Daoy (cell line): ENCODE data around the gene NUP153. TPM values are rescaled to one million over a fixed set of nuclear protein-coding genes. Genes with fewer than 3 reads are reported as not detected.

Experiments used
- DNase-seq: peaks from one replicate; pipeline ENCODE4 v3.0.0-alpha.2; 2015; ENCODE audit warnings: low read depth
- total RNA-seq: library from RNA; depleted of rRNA; stranded (reverse); fragments of >200 nt; shearing (Covaris generic); gene quantifications from 2 replicates; pipeline ENCODE4 v1.2.3, GENCODE V29; 2014

NUP153 gene
- total RNA-seq, 1 experiment from 2014 or later = 62.9 TPM

DNA sequence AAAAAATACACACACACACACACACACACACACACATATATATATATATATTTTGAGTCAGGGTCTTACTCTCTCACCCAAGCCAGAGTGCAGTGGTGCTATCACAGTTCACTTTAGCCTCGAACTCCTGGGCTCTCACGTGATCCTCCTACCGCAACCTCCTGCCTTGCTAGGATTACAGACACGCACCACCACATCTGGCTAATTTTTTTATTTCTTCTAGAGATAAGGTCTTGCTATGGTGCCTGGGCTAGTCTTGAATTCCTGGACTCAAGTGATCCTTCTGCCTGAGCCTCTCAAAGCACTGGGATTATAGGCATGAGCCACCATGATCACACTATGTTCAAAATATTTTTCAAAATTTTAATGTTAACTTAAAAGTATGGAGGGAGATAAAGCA is 43.5 kb downstream of the NUP153 start:
- DNase-seq = no peak

DNA sequence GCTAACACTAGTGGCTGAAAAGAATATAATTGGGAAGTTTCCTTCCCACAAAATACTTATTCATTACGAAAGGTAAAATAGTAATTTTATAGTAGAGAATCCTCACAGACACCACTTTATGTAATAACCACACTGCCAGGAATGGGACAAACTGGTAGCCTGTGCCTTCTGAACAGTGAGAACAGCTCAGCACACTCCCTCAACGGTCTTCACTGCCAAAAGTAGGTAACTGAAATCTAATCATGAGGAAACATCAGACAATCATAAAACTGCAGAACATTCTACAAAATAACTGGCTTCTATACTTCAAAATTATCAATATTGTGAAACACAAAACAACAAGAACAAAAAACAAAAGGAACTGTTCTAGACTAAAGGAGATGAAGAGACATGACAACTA is 44.1 kb downstream of the NUP153 start:
- no peak for DNase-seq

DNA sequence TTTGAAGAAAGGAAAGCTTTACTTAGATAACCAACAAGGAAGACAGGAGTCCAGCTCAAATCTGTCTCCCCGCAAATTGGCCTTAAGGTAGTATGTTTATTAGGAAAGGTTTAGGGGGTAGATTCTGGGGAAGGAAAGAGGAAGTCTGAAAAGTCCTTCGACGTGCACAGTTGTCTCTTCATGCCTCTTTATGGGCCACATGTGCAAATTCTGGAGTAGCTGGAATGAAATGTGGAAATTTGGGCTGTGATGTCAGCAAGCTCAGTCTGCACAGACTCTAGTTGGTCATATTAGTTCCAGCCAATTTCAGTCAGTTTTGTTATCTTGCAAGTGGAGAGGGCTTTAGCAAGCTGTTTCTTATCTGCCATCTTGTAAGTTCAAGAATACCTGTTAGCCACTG is 50.1 kb downstream of the NUP153 start:
- no peak for DNase-seq

DNA sequence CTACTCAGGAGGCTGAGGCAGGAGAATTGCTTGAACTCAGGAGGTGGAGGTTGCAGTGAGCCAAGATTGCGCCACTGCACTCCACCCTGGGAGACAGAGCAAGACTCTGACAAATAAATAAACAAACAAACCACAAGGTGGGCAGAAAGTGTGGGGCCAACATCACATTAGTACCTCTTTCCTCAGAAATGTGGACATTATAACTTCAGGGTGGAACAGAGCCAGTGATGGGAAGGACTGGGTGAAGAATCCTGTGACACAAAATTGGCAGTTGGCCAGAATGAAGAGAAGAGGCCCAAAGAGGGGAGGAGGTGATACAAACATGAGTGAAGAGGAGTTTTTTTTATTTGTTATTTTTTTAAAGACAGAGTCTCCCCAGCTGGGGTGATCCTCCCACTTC is 50.6 kb downstream of the NUP153 start:
- peak; percentile 8 for DNase-seq

DNA sequence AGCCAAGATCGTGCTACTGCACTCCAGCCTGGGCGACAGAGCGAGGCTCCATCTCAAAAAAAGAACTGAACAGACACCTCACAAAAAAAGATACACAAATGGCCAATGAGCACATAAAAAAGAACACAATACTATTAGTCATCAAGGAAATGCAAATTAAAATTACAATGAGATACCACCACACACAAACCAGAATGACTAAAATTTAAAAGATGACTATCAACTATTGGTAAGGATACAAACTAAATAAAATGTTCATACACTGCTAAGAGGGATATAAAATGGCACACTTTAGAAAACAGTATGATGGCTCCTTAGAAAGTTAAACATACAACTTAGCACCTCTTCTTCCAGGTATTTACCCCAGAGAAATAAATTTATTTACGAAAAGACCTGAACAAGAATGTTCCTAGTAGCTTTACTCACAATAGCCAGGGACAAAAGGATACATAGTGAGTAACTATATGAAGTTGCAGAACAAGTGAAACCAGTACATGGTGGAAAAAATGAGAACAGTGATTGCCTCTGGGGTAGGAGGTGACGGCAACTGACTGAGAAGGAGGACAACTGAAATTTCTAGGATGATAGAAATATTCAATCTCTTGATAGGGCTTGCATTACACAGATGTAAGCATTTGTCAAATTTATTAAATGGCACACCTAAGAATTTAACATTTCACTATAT is 53.4 kb downstream of the NUP153 start:
- no peak for DNase-seq

DNA sequence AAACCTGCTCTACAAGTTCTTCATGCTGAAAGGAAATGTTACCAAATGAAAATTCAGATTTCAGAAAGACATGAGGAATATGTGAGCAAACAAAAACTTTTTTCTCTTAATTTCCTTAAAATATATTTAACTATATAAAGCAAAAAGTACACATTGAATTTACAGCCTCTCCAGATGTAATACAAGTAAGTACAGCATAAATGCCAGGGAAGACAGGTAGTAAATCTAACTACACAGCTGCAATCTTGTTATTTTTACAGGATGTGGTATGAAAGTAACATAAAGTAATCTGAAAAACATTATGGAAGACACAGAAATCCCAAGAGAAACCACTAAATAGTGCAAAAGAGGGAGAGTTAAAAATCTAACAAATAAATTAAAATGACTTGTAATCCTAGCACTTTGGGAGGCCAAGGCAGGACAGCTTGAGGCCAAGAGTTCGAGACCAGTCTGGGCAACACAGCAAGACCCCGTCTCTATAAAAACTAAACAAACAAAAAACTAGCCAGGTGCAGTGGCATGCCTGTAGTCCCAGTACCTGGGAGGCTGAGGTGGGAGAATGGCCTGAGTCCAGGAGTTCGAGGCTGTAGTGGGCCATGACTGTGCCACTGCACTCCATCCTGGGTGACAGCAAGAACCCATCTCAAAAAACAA is 55.9 kb downstream of the NUP153 start:
- DNase-seq = no peak

DNA sequence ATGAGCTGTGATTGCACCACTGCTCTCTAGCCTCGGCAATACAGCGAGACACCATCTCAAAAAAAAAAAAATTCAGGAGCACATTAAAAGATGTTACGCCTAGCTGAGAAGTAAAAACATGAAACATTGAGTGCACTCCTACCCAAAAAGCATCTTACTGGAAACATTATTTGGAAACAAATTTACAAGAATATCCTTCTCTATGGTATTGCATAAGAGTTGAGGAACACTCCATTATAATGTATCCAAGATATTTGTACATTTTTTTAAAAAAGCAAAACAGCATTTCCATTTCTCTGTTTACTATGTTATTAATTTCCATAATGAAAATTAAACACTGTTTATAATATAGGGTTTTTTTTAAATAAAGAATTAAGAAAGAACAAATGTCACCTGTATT is 58.0 kb downstream of the NUP153 start:
- DNase-seq = no peak

DNA sequence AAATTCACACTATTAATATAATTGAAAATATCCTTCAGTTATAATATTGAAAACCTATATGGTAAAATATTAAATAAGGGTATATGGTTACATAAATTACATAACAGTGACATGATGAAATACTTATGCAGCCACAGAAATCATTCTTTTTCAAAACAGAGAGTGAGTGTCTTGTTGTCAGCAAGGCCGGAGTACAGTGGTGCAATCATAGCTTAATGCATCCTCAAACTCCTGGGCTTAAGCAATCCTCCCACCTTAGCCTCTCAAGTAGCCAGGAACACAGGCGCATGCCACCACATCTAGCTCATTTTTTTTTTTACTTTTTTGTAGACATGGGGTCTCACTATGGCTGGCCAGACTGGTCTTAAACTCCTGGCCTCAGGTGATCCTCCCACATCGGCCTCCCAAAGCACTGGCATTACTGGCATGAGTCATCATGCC is 66.2 kb downstream of the NUP153 start:
- DNase-seq = no peak

DNA sequence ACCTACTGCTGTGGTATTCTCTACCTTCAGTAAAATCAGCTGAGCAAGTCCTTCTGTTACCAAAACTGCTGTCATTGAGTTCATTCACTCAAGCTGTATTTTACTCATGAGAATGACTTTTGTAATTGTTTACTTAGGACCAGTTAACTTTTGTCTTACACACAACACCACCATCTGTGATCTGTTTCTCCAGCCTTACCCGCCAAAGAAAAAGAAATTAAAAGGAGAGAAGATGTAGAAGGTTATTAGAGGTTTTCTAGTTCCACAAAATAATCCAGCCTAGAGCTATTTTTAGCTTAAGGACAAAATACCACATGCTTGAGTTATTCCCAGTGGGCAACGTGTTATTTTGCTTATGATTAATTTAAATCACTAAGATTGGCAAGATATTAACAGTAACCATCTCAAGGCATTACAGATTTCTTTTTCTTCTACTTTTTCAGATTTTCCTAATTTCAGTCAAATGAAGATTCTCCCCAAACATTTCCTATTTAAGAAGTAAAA is 68.5 kb downstream of the NUP153 start:
- DNase-seq = no peak

DNA sequence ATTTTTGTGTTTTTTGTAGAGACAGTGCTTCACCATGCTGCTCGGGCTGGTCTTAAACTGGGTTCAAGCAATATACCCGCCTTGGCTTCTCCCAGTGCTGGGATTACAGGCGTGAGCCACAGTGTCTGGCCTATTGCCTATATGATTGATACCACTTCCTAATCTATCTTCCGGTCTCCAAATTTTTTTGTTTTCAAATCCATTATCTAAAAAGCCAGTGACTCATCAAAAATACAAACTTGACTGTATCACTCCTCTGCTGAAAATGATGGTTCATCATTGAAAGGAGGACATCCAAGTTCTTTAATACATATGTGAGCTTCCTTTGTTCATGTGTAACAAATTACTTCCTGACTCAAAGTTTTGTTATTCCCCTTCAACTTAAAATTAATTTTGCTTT is 71.2 kb downstream of the NUP153 start:
- DNase-seq = no peak

DNA sequence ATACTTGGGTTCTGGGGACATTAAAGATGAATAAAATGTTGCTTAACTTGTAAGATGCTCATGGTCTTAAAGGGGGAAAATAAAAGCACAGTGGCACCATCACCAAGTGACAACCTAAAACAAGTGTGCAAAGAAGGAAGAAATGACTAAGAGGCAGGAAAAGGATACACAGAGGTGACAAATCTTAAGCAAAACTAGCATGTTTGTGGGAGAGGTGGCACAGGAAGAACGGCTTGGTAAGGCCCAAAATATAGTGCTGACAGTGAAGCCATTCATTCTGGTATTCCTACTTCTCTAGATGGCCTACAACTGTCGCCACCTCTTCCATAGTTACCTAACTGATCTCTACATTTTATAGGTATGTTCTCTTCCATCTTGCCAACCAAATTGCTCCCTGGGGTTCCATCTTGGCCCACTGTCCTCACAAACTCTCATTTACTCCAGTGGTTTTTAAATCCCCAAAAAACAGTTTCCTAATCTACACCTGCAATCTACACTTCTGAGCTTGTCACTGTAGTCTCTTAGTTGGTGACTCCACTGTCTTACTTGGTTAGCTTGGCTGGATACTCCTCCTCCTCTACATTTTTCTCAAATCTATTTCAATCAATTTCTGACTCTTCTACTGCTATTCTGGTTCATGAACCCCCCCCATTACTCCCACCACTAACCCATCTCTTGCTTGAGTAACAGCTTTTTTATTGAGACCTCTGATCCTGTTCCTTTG is 73.1 kb downstream of the NUP153 start:
- DNase-seq = no peak

DNA sequence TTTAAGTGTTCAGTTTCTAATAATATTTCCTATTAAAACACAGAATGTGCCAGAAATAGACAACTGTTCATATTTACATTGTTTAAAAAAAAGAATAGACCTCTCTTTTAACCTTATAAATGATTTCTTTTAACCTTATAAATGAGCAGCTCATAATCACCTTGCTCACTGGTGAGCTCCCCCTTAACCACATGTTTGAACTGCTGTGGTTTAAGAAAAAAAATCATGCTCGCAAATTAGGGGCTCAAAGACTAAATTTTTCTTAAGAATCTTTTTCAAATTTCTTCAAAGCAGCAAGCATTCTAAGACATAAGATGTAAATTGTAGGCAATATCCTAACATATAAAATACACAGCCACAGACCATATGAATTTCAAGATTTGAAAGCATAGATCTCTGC is 73.8 kb downstream of the NUP153 start:
- DNase-seq = no peak

DNA sequence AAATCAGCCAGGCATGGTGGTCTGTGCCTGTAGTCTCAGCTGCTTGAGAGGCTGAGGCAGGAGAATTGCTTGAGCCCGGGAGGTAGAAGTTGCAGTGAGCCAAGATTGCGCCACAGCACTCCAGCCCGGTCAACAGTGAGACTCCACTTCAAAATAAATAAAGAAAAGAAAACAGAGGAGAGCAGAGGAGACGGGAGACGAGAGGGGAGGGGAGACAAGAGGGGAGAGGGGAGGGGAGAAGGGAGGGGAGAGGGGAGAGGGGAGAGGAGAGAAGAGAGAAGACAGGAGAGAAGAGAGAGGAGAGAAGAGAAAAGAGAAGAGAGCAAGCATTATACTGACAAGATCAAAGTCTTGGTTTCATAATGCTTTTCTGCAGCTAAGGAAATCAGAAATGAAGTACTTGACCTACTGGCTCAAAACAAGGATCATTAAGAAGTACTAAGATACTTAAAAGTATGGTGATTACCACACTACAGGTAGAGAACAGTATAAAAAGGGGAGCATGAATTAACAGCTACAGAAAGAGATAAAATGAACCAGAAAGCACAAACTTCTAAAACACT is 76.1 kb downstream of the NUP153 start:
- DNase-seq = no peak

DNA sequence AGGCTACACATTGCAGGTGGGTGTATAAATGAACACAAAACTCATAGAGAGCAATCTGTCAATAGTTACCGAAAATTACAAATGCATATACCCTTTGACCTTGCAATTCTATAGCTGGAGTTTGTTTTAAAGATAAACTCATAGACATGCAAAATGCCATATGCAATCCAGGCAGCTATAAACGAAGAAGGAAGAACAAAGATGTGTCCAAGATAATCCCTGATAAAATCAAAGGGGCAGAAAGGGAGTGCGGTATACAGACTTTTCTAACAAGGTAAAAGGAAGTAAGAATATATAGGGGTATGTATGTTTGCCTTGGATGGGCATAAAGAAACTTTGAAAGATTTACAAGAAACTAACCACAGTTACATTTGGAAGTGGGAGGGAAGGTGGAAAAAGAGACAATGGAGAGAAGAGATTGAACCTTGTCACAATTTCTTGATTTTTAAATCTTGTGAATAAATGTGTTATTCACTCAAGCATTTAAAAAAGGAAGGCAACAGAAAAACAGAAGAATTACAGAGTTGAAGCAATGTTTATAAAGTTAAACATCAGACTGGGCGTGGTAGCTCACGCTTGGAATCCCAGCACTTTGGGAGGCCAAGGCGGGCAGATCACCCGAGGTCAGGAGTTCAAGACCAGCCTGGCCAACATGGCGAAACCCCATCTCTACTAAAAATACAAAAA is 76.8 kb downstream of the NUP153 start:
- DNase-seq = no peak

DNA sequence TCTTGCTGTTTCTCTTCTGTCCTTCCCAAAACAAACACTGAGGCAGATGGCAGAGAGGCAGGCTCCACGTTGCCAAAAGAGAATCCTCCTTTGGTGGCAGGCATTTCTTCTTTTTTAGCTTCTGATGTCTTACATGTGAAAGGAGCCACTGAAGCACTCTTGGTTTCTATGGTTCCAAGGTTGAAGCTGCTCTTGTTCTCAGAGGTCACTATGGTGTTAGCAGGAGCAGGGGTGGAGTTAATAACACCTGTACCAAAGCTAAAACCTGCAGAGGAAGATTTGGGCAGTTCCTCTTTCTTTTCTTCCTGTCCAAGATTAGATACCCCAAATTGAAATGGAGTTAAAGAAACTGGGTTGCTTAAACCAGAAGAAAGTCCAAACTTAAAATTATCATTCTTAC is 77.9 kb downstream of the NUP153 start:
- DNase-seq = no peak

DNA sequence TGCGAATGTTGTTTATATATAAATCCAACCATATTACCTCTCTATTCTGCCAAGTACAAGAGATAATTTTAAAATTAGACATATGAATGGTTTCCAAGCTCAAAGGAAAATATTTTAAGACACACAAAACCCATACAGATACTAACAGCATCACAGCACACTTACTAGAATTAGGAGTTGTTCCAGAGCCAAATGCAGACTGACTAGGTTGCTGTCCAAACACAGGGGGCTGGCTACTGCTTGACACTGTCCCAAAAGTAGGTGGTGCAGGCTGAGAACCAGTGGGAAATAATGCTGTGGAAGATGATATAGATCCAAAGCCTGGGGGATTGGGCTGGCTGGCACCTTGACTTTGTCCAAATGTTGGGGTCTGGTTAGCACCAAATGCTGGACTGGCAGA is 82.3 kb downstream of the NUP153 start:
- no peak for DNase-seq

DNA sequence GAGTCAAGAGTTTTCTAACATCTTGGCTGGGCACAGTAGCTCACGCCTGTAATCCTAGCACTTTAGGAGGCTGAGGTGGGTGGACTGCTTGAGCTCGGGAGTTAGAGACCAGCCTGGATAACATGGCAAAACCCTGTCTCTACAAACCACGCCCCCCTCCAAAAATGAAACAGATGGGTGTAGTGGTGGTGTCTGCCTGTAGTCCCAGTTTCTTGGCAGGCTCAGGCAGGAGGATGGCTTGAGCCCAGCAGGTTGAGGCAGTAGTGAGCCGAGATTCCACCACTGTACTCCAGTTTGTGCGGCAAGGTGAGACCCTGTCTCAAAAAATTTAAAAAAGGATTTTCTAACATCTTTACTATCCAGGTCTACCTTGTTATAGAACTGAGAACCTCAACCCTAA is 84.6 kb downstream of the NUP153 start:
- no peak for DNase-seq

DNA sequence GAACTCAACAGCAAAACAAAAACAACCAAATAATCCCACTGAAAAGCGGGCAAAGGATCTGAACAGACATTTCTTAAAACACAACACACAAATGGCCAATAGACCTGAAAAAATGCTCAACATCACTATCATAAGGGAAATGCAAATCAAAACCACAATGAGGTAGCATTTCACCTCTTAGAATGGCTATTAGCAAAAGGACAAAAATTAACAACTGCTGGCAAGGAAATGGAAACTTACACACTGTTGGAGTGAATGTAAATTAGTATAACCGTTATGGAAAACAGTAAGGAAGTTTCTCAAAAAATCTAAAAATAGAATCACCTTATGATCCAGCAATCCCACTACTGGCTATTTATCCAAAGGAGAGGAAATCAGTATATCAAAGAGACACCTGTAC is 85.7 kb downstream of the NUP153 start:
- DNase-seq = no peak

DNA sequence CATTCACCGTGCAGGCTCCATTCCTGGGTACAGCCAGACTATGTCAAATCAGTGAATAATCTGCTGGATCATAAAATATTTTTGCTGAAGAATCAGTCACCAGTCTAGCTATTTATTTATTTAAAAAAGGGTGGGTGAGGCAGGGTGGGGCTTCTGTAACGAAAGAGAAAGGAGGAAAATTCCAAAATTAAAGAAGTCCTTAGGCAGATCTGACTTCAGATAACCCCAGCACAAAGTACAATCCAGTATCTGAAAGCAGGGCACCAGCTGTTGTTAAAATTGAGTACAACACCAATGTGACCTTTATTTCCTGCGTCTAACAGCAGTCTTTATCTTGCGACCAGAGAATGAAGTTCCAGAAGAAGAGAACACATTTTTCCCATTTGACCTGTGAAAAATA is 90.9 kb downstream of the NUP153 start:
- no peak for DNase-seq

DNA sequence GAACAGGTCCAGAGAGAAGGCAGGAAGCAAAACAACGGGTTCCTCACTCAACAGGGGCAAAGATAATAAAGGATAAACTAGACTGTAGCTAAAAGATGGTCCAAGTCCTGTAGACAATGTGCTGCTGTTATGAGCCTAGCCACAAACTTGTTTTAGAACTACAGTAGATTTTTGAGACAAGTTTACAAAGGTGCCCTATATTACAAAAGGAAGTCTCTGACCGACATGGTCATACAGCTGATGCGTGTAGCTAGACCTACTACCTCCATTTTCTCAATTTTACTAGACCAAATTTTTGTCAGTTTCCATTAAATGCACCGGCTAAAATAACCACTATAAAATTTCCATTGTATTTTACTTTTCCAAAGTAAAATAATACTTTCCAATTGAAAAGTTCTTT is 94.7 kb downstream of the NUP153 start:
- no peak for DNase-seq

DNA sequence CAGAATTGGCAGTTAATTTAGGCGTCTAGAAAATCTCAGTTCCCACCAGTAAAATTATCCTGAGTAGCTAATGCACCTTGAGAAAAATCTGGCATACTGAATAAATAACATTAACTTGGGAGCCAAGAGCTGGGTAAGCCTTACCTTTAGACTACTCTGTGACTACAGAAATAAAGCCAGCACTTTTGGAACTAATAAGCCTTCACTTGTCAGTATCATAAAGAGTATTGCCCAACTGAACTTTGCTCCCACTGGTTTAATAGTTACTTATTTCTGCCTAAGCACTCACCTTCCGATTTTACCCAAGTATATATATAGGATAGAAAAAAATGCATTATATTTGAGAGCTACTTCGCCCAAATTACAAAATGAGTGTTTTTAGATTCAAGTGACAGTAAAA is 95.9 kb downstream of the NUP153 start:
- no peak for DNase-seq

DNA sequence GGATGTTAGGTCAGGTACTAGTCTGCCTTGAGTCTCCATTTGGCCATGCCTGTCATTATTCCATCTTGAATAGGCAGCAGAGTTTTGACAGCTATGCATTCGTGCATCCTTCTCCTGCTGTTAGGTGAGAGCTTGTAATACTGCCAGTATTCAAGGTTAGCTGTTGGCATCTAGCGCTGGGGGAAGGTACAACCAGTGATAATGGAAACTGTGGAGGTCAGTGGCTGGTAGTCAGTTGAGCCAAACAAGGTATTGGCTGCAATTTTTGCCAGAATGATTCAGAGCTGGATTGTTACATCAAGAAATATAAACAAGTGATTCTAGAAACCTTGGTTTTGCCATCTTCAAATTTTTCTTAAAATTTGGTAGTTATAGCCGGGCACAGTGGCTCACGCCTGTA is 100.1 kb downstream of the NUP153 start:
- no peak for DNase-seq
